RWPE2 (cell line): Measurements from ENCODE around the gene RGL3.

ENCODE experiments used
- ATAC-seq: fragments of 200-7000 bp; cut with Tn5 transposase; 3 replicates; pipeline ENCODE4 v1.9.1; 2021; ENCODE audit warnings: low read depth
- DNase-seq: peaks from one replicate; pipeline ENCODE4 v3.0.0-alpha.2; 2020; ENCODE audit warnings: low spot score
- H3K27ac ChIP-seq: fragments of 450-650 bp; 2 replicates; pipeline ENCODE4 v1.5.1; 2017; ENCODE audit warnings: mild to moderate bottlenecking; ENCODE audit not compliant: poor library complexity, severe bottlenecking
- H3K27me3 ChIP-seq: fragments of 250-450 bp; sonication (Bioruptor Pico); 2 replicates; pipeline ENCODE4 v1.5.1; 2021; ENCODE audit warnings: mild to moderate bottlenecking, moderate library complexity; ENCODE audit not compliant: insufficient read depth, poor library complexity, severe bottlenecking
- H3K36me3 ChIP-seq: fragments of 250-450 bp; sonication (Bioruptor Pico); 2 replicates; pipeline ENCODE4 v1.5.1; 2020; ENCODE audit warnings: low read depth, mild to moderate bottlenecking, moderate library complexity
- H3K4me1 ChIP-seq: fragments of 250-450 bp; sonication (Bioruptor Pico); 2 replicates; pipeline ENCODE4 v1.5.1; 2021; ENCODE audit warnings: mild to moderate bottlenecking, moderate library complexity; ENCODE audit not compliant: insufficient read depth, poor library complexity, severe bottlenecking
- H3K4me3 ChIP-seq: fragments of 250-450 bp; sonication (Bioruptor Pico); 2 replicates; pipeline ENCODE4 v1.5.1; 2021; ENCODE audit warnings: mild to moderate bottlenecking, moderate library complexity; ENCODE audit not compliant: severe bottlenecking
- H3K9me3 ChIP-seq: fragments of 250-450 bp; sonication (Bioruptor Pico); 2 replicates; pipeline ENCODE4 v1.5.1; 2021; ENCODE audit warnings: mild to moderate bottlenecking, moderate library complexity; ENCODE audit not compliant: severe bottlenecking
- CTCF ChIP-seq: fragments of 450-650 bp; IDR thresholded peaks from one replicate; pipeline ENCODE4 v1.5.1; 2017; ENCODE audit warnings: mild to moderate bottlenecking, moderate library complexity; ENCODE audit not compliant: poor library complexity, severe bottlenecking

Gene RGL3

GRCh38 chr19:11361771-11362731 is 57.1 kb downstream of the RGL3 start:
- no peaks in the 10 kb centered on the region for H3K27me3 ChIP-seq
- no peak overlapping the region for H3K27ac ChIP-seq
- no peaks in the 10 kb centered on the region for H3K4me1 ChIP-seq
- no peaks in the 10 kb centered on the region; the same call in none of the 2 replicates for H3K36me3 ChIP-seq
- H3K4me3 ChIP-seq, result no peak overlapping the region
- TF ChIP-seq CTCF, result no peak
- ATAC-seq, result no peak
- no peak for DNase-seq
- H3K9me3 ChIP-seq, result no peaks in the 10 kb centered on the region

- DNase-seq (no peak), ATAC-seq (peak; percentile 29; the same call in 1 of the 3 replicates)
- H3K4me1 ChIP-seq, result no peaks in the 10 kb centered on the region
- H3K9me3 ChIP-seq, result no peaks in the 10 kb centered on the region
- H3K27me3 ChIP-seq, result no peaks in the 10 kb centered on the region
- H3K36me3 ChIP-seq, result no peaks in the 10 kb centered on the region; the same call in none of the 2 replicates
- no peak overlapping the region for H3K4me3 ChIP-seq
- no peak overlapping the region for H3K27ac ChIP-seq
- no peak for TF ChIP-seq CTCF
These were observed 57.9 kb downstream of the RGL3 start for GRCh38 chr19:11361037-11361770.

GRCh38 chr19:11359421-11359820 is 59.7 kb downstream of the RGL3 start:
- Histone ChIP-seq H3K36me3 (no peaks in the 10 kb centered on the region; the same call in 1 of the 2 replicates), H3K4me1 (no peaks in the 10 kb centered on the region), H3K9me3 (no peaks in the 10 kb centered on the region), H3K27me3 (no peaks in the 10 kb centered on the region), H3K27ac (no peak overlapping the region), H3K4me3 (no peak overlapping the region)
- no peak for TF ChIP-seq CTCF
- ATAC-seq (no peak), DNase-seq (no peak)

GRCh38 chr19:11356676-11357550 is 62.2 kb downstream of the RGL3 start:
- no peaks in the 10 kb centered on the region for H3K27me3 ChIP-seq
- ATAC-seq, result no peak
- H3K4me1 ChIP-seq, result no peaks in the 10 kb centered on the region

More at GRCh38 chr19:11356676-11357550, 62.2 kb downstream of the RGL3 start:
- Histone ChIP-seq H3K36me3 (no peaks in the 10 kb centered on the region; the same call in 1 of the 2 replicates), H3K4me3 (no peak overlapping the region), H3K27ac (no peak overlapping the region), H3K9me3 (no peaks in the 10 kb centered on the region)
- no peak for DNase-seq
- TF ChIP-seq CTCF, result no peak
